B cell (primary cell): Measurements from ENCODE around the gene ACTR6.

Experiments used
- EZH2 ChIP-seq: IDR thresholded peaks from 2 replicates; pipeline ENCODE4 v1.6.1; 2012; ENCODE audit warnings: borderline replicate concordance, low read depth, mild to moderate bottlenecking, moderate library complexity, low read length; ENCODE audit not compliant: insufficient read depth, poor library complexity, severe bottlenecking
- TF ChIP-seq, protein P1 (sequence below): fragments of 200-600 bp; IDR thresholded peaks from one replicate; pipeline ENCODE4 v1.8.0; 2022; ENCODE audit warnings: antibody characterized with exemption, mild to moderate bottlenecking

DNA sequence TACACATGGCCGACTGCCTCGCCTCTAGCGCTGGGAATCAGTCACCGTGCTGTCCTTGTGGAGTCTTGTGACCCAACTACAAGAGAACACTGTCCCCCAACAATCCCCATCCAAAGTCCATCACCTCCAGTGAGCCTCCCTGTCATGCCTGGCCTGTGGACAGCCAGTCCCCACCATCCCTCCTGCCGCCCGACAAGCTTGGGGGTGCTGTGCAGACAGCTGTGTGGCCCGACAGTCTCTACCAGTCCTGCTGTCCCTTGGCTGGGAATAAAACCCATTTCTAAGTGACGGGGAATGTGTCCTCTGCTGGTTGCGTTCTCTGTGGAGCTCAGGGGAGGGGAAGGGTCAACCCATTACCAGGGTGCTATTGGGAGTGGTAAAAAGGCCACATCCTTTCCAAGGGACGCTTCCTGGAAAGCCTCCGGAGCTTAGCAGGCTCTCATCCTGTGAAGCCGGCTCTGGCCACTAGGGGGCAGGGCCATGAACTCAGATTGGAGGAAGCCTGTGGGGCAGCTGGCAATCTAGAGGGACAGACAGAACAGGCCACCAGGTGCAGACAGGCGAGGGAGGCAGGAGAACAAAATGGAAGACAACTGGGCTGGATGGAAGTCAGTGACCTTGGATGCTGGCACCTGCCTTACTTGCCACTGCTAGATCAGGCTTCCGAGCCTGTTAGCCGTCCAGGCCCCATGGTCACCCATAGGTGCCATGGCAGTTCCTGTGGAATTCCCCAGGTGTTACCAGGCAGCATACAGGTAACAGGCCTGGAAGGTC is 46.0 kb upstream of the ACTR6 start:
- TF ChIP-seq, protein P1, sequence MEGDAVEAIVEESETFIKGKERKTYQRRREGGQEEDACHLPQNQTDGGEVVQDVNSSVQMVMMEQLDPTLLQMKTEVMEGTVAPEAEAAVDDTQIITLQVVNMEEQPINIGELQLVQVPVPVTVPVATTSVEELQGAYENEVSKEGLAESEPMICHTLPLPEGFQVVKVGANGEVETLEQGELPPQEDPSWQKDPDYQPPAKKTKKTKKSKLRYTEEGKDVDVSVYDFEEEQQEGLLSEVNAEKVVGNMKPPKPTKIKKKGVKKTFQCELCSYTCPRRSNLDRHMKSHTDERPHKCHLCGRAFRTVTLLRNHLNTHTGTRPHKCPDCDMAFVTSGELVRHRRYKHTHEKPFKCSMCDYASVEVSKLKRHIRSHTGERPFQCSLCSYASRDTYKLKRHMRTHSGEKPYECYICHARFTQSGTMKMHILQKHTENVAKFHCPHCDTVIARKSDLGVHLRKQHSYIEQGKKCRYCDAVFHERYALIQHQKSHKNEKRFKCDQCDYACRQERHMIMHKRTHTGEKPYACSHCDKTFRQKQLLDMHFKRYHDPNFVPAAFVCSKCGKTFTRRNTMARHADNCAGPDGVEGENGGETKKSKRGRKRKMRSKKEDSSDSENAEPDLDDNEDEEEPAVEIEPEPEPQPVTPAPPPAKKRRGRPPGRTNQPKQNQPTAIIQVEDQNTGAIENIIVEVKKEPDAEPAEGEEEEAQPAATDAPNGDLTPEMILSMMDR = peak; percentile 86
- TF ChIP-seq EZH2 = no peak
